Inflammatory macrophage treated with lipopolysaccharide for 1 hour (primary cell): Measurements from ENCODE around the gene KLHL33.
A peak's percentile ranks its signal among the peaks of the same experiment; 100 is the strongest.

Experiments
- DNase-seq, 2 donors: peaks; one replicate each; pipeline ENCODE4 v3.0.0-alpha.2; 2020 to 2022

The KLHL33 gene, protein sequence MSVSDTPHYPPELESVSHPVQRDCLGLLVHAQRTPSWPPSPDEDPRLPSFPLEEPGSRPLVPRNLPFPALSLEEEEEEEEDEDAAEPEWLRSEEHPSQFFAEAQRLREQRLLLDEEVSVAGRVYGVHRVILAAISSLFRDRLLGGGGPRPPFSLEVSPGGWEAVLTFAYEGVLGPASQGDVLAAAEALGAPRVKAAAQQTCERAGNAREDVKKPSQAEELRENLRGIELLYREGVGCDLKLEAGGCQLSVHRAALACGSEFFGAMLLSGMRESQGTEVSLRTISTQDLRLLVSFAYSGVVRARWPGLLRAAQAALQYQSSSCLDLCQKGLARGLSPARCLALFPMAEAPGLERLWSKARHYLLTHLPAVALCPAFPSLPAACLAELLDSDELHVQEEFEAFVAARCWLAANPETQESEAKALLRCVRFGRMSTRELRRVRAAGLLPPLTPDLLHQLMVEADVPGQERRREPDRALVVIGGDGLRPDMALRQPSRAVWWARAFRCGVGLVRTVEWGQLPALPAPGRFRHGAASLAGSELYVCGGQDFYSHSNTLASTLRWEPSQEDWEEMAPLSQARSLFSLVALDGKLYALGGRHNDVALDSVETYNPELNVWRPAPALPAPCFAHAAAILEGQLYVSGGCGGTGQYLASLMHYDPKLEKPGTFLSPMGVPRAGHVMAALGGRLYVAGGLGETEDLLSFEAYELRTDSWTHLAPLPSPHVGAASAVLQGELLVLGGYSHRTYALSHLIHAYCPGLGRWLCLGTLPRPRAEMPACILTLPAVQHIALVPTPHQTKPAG

GRCh38 chr14:20435582-20436362 lies at the start of gene KLHL33:
TSS of gene KLHL33 (minus strand) at chr14:20436166. CDS start at chr14:20435811, 355 bp downstream.
- DNase-seq, result no peak

GRCh38 chr14:20482382-20482781 lies 46.4 kb upstream of the KLHL33 start:
- DNase-seq, result no peak

DNA sequence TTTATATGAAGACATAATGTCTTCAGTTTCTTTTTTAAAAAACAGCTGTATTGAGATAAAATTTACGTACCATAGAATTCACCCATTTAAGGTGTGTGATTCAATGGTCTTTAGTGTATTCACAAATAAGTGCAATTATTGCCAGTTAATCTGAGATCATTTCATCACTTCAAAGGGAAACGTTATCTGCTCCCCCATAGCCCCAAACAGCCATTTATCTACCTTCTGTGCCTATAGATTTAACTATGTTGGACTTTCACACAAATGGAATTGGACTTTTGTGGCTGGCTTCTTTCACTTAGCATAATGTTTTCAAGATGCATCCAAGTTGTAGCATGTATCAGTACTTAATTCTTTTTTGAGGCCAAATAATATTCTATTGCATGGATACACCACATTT lies 42.9 kb upstream of the KLHL33 start:
- no peak for DNase-seq

DNA sequence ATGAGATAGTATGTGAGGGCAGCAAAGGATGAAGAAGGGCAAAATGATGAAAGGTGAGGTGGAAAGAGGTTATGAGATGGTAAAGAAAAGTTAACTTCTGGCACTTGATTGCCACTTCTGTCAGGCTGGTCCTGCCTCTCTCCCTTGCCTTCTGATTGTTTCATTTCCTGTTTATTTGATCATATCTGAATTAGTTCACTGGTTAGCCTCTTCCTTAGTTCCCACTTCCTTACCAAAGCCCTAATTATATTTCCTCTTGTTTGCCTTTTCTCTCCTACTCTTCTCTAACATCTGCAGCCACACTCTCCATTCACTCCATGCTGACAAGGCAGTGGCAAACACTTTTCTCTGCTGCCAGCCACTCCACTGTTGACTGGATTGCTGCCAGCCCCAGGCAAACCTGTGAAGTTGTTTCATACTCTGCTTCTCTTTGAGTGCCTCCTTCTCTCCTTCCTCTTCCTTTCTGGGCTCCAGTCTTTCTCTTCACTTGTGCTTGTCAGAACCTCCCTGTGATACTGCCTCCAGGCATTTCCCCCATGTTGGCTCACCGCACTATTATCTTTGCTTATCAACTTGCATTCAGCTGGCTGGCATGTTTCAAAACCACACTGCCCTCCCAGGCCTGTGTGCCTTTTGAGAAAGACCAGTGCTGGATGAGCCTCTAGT lies 41.4 kb upstream of the KLHL33 start:
- DNase-seq, result no peak

DNA sequence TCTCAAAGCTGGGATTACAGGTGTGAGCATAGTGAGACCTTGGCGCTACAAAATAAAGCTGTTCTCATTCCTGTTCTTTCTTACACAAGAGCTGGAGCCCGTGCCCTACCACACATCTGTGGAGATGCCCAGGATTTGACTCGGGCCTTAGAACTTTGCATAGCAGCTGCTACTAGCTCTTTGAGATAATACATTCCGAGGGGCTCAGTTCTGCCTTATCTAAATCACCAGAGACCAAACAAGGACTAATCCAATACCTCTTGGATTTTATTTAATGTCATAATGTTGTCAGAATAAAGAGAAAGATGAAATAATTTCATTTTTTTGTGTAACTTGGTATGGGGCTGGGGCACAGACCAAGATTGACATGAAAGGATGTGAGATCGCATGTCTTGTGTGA lies 40.8 kb upstream of the KLHL33 start:
- no peak for DNase-seq

DNA sequence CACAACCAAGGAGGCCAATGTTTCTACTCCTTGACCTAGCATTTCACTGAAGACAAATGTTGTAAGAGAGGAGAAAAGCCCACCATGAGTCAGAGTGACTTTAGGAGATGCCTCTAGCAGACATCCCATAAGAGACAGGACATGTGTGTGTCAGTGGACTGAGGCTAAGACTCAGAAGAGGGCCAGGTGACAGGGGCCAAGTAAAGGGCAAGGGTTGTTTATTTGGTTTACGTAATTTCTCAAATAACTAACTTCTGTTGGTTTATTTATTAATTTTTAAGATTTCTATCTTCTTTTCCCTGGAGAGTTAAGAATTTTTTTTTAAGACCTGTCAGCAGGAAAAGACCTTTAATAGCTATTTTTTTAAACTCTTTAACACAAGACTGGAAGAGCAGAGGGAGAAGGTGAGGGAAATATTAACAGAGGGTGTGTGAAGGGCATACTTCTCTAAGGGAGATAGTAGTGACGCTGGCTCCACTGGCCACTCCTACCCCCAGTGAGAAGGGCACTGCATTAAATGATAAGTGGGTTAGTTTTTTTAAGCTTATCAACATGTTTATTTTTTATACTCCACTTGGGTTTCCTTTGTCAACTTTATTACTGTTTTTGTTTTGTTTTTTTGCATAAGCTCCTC lies 36.7 kb upstream of the KLHL33 start:
- DNase-seq, result no peak

GRCh38 chr14:20470603-20470901 lies 34.6 kb upstream of the KLHL33 start:
- no peak for DNase-seq

GRCh38 chr14:20469890-20470602 lies 34.1 kb upstream of the KLHL33 start:
- peak; percentile 84 to 89 for DNase-seq

DNA sequence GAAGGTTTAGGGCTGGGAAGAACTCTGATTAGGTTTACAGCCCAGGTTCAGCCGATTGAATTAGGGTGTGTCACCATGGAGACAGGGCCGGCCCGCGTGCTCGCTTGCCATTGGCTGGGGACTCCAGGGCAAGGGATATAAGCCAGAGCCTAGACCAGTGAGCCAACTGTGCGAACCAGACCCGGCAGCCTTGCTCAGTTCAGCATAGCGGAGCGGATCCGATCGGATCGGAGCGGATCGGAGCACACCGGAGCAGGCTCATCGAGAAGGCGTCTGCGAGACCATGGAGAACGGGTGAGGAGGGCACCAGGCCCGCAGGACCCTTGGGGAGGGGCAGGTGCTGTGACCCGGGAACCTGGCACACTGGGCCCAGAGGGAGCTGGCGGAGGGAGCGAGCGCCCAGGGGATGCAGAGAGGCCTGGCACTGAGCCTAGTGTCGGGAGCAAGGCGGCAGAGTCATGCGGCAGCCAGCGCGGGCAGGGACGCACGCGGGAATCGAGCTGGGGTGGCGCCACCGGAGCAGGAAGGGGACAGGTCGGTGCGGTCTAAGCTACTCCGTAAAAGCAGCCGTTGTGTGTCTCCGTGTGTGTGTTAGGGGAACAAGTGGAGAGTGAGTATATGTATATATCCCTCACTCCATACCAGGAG lies 33.4 kb upstream of the KLHL33 start, which contains the start of gene PNP:
Gene PNP, plus strand, starts transcription at position 165 of the 648 bp plus-strand sequence. Its CDS starts 119 bp downstream, at position 284.
- DNase-seq, result peak; percentile 83 to 91

DNA sequence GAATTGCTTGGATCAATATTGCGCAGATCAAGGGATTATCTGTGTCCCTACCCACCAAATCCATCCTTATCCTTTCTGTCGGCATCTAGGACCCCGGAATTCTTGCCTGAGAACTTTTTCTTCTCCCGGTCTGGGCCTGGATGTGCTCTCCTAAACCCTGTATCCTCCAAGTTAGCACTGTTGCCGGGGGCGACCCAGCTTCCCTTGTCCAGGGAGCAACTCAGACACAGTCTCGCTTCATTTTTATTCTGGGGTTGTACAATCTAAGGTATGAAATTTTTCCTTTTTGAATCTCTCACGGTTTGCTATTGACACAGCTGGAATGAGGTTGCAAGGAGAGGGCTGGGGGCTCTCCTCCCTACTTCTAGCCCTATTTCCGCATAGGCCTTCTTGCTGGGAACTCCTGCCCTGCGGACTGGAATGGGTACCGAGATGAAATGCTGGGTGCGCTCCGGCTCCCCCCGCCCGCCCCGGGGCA lies 32.8 kb upstream of the KLHL33 start:
- DNase-seq, result no peak

GRCh38 chr14:20461225-20462141 lies 25.5 kb upstream of the KLHL33 start, which contains the start of gene PIP4P1:
TSS of gene PIP4P1 (minus strand) at chr14:20461434. CDS start at chr14:20461325, 109 bp downstream.
- DNase-seq, result peak; percentile 98 to 100

DNA sequence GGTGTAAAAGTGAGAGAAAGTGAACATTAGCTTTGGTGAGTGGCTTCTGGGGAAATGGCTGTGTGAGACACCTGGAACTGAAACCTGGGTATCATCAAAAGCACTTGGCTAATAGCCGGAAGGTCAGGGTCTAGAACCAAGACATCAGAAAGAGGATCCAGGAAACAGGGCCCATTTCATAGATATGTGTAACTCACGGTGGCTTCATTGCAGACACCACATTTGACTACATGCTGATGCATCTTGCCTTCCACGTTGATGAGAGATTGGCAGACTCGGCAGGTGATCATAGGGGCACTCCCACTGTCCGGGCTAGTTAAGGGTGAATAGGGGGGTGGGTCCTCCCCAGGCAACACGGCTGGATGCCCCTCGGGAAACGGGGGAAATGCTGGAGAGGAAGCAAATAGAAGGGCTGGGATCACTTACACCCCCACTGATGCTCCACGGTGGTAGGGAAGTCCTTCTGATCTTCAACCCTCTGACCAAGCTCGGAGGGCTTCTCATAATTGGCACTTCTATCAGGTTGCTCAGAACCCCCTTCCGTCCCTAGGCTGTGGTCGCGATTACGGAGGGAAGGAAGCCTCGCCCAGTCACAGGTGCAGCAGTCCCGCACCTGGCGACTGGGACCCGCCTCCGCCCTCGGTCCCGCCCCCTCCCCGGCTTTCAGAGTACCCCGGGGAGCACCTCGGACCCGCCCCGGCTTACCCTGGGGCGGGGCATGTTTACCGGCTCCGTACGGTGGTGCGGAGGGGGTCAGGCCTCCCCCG lies 24.7 kb upstream of the KLHL33 start:
- DNase-seq, result no peak

DNA sequence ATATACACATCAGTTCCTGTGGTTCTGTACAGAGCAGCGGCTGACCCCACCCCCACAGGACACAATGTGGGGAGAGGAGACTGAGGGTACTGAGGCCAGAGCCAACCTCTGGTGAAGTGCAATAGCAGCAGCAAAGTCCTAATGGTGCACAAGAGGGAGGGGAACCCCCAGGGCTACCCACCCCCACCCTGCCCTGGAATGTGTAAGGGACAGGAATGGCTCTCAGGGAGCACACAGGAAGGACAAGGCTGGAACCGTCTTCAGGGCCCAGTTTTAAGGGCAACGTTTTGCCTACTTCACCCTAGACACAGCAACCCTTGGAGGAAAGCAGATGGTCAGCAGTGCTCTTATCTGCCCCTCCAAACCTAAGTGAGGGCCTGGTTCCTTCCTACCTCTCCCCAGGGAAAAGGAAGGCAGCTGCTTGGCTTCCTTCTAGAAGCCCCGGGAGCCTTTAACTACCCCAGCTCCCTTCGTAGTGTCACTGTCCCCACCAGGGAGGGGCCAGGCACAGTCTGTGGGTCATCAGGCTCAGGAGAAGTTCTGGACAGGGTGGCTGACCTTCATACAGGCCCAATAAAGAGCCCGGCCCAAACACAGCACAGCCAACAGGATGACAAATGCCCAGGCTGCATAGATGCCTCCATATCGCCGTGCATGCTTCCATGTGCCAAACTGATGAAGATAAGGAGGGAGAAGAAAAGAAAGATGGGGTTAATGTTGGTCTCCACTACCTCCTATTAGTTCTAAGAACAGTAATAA lies 22.2 kb upstream of the KLHL33 start:
- DNase-seq, result no peak

GRCh38 chr14:20456971-20457370 lies 21.0 kb upstream of the KLHL33 start:
- peak in 1 of 2 donors; percentile 39 for DNase-seq

GRCh38 chr14:20455355-20456300 lies 19.7 kb upstream of the KLHL33 start:
- DNase-seq, result peak; percentile 41 to 69

DNA sequence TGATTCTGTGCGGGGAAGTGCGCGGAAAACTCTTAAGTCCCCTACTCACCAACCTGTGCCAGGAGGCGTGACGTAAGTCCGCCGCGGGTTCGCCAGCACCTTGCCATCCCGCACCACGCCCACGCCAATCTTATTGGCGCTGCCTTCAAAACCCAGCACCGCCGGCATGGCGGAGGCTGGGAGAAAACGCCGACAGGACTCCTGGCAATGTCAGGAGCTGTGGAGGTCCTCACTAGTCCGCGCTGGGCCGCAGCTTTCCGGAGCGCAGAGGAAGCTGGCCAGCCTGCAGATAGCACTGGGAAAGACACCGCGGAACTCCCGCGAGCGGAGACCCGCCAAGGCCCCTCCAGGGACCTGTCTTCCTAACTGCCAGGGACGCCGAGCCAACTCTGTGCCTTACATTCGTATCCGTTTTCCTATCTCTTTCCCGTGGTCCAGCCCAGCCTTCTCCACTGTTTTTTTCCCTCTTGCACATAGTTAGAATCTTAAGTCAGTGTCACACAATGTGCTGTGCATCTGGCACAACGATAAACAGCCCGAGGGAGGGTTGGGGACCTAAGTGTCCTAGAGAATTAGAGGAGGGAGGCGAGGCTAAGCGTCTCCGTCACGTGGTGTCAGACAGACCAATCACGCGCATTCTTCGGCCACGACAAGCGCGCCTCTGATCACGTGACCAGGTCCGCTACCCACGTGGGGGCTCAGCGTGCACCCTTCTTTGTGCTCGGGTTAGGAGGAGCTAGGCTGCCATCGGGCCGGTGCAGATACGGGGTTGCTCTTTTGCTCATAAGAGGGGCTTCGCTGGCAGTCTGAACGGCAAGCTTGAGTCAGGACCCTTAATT lies 18.8 kb upstream of the KLHL33 start, which contains the start of the genes APEX1 and OSGEP:
Gene APEX1, plus strand, starts transcription at position 711 of the 839 bp plus-strand sequence. CDS start 420 bp downstream, outside the sequence.
Gene OSGEP, minus strand, starts transcription at position 297 of the 839 bp plus-strand sequence. Its CDS starts 129 bp downstream, at position 168.
- DNase-seq, result peak; percentile 99
